GM19025 (cell line): Measurements from ENCODE around the gene MLLT1.

Source experiments
- ATAC-seq: cut with Tn5 transposase; IDR thresholded peaks from one replicate; pipeline ENCODE4 v1.9.1; 2021; ENCODE audit warnings: mild to moderate bottlenecking, low read depth, moderate library complexity; ENCODE audit not compliant: unreplicated experiment

The MLLT1 gene

DNA sequence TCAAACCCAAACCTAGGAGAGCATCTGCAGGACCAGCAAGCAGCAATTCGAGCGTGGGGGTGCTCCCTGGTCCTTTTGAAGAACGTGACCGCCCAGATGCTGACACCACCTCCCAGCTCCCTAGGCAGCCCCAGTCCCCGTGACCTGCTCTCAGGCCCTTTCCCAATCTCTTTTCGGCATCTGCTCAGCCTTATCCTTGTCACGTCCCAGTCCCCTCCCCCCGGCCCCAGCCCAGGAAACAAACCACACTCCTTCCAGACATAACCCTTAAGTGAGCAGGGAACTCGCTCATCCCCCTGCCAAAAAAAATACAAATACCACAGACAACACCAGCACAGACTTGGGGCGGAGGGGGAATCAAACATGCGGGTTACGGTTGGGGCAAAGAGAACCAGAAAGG lies 3.3 kb downstream of the MLLT1 start:
- no peak for ATAC-seq

DNA sequence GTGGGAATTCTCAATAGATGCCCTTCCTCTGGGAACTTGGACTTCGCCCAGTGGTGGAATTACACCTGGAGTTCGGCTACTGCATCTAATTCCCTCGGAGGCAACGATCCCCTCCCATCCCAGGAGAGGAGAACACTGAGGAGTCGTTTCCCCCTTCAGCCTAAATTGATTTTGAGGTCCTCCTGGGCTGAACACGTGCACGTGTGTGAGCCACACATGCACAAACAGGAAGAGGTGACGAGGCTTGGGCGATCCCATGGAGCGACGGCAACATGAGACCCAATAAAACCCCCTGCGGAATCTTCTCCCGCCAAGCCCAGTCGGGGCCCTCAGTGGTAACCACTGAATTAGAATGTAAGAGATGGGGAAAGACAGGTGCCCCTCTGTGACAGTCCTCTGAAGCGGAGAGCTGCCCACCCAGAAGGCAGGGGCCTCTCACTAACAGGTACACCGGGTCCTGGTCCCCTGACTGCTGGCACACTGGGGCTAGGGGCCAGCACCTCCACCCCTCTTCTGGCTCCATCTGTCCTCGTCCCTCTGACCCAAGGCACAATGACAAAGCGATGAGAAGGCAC lies 4.5 kb downstream of the MLLT1 start:
- ATAC-seq: no peak

GRCh38 chr19:6274756-6275155 lies 5.0 kb downstream of the MLLT1 start:
- no peak for ATAC-seq

GRCh38 chr19:6273701-6274601 lies 5.8 kb downstream of the MLLT1 start:
- ATAC-seq: no peak

GRCh38 chr19:6272913-6273600 lies 6.7 kb downstream of the MLLT1 start:
- no peak for ATAC-seq

DNA sequence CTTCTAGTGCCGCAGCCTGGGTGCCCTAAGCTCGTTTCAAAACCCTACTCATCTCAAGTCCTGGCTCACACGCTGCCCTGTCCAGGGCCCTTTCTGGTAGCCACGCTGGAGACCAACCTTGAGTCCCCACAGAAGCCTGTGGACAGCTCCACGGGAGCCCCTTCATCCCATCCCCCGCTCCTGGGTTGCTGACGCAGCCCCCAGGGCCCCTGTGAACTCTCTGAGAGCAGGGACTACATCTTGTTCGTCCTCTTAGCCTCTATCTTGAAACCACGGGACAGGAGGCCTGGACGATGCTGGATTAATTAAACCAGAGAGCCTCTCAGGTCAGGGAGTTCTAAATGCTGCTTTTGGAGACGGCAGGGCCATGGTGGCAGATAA lies 7.4 kb downstream of the MLLT1 start:
- ATAC-seq: no peak

DNA sequence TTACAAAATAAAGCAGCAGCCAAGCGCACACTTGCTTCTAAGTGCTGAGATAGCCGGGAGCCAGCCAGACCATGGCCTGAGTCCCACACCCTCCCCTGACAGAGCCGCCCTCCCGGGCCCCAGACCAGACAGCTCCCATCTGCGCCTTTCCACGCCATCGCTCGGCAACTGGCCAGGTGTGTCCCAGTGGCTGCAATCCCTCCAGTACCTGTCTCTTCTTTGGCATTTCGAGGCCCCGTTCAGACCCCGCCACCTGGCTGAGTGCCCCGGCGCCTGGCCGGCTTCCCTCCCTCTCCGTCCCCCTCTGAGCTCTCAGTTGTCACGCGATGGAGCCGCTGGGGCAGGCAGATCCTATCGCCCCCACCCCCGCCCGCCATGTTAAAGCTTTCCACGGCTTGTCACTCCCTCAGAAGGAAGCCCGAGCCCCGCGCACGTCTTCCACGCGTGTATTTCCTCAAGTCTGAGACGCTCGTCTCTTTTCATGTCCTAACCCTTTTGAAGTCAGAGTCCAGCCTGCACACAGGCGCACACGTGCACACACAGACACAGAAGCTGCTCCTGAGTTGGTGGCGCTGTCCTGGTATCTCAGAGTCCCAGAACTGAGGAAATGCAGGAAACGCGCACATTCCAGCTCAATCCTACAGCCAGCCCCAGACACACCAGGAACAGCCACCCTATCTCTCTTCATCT lies 7.9 kb downstream of the MLLT1 start:
- no peak for ATAC-seq

- ATAC-seq: no peak
Measured at GRCh38 chr19:6271251-6271650, 8.5 kb downstream of the MLLT1 start.

- ATAC-seq: no peak
Measured at GRCh38 chr19:6270822-6271221, 9.0 kb downstream of the MLLT1 start.

- no peak for ATAC-seq
Measured at GRCh38 chr19:6270076-6270745, 9.6 kb downstream of the MLLT1 start.

DNA sequence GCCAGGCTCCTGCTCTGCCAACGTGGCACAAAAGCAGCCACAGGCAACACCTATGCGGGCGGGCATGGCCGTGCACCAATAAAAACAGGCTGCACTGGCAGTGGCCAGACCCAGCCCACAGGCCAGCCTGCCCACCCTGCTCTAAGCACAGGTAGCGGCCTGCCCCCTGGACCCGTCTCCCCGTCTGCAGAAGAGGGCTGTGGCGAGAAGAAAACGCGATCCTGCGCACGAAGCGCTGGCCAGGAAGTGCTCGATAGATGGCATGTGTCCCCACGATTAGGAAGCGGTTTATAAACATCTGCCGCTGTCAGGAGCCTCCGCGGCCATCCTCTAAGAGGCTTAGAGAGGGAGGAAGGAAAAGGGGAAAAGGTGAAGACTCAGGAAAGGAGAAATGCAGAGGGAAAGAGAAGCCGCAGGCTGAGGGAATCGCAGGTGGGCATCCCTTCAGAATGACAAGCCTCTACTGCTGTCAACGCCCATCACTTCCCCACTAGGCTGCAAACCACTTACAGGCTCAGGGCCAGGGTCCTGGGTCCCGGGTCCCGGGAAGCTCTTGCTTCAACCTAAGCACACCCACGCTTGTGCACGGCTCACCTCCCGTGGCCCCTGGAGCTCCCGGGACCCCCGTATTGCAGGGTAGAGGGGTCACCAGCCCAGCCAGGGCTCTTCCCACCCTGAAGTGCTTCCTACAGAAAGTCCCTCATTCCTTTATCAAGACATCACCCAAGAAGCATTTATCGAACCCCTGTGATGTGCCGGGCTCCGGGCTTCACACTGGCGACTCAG lies 10.5 kb downstream of the MLLT1 start:
- no peak for ATAC-seq

- no peak for ATAC-seq
Measured at GRCh38 chr19:6268382-6268771, 11.4 kb downstream of the MLLT1 start.

- no peak for ATAC-seq
Measured at GRCh38 chr19:6267552-6268381, 12.0 kb downstream of the MLLT1 start.

DNA sequence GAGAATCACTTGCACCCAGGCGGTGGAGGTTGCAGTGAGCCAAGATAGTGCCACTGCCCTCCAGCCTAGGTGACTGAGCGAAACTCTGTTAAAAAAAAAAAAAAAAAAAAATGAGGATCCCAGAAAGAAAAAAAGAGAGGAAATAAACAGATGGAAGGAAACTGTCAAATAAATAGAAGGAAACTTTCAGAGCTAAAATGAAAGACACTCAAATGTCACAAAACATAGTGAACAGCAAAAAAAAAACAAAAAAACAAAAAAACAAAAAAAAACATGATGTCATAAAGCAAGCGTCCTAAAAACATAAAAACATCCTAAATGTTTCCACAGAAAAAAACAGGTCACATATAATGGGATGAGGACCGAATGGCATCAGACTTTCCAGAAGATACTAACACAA lies 15.0 kb downstream of the MLLT1 start:
- ATAC-seq: no peak

- no peak for ATAC-seq
Measured at GRCh38 chr19:6263735-6264444, 15.9 kb downstream of the MLLT1 start.

DNA sequence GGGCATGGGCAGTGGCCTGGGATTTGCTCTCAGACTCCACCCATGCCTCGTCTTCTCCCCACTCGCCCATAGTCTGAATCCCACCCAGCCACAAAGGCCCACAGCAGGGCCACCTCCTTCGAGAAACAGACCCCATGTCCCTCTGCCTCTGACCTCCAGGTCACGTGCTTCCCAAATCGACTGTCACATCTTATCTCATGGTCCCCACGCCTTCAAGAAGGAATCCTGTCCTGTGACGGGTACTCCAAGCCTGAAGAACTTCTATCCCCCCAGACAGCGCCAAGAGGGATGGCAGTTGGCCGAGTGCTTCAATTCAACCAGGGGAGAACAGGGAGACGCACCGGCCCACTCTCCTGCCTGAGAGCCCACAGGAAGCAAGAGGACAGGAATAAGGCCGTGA lies 16.5 kb downstream of the MLLT1 start:
- ATAC-seq: no peak

GRCh38 chr19:6262519-6262918 lies 17.3 kb downstream of the MLLT1 start:
- no peak for ATAC-seq

- ATAC-seq: no peak
Measured at GRCh38 chr19:6261883-6262282, 17.9 kb downstream of the MLLT1 start.
